ENCODE measurements around the gene FCRLB. TPM values are rescaled to one million over a fixed set of nuclear protein-coding genes. Genes with fewer than 3 reads are reported as not detected.

Gene FCRLB
- total and polyA plus RNA-seq, 12 donors = 0.42 to 3.4 (median 1.0) TPM; not detected in 1

DNA sequence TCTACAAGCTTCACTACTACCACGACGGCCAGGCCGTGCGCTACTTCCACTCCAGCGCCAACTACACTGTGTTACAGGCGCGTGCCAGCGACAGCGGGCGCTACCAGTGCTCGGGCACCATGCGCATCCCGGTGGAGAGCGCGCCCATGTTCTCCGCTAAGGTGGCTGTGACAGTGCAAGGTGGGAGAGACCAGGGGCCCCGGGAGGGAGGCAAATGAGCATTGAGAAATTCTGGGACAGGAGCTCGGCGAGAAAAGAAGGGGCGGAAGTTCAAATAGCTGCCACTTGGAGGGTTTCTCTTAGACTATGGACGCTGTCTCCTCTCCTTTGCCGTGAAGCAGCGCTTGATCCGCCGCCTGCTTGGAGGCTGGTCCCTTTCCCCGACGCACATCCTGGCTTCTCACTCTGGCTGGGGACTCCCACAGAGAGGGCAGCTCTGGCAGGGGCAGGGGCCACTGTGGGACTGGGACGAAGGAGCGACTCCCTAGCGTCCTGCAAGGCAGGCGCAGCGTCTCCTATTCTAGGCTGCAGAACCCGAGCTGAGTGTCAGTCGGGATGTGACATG, 4.6 kb downstream of the FCRLB start:
- Histone ChIP-seq H3K9me3 (replicated peaks in 1 of 3) (no peaks in the 10 kb centered on the region), H3K4me3 (peak overlapping the region in 3 of 4 donors; percentile 16 to 67 (median 52)), H3K4me1 (replicated peaks in 1 of 2) (peaks cover 0 to 10% of the 10 kb centered on the region in 2 donors), H3K27me3 (peaks cover 14% of the 10 kb centered on the region), H3K27ac (peak overlapping the region in 4 of 5 donors; percentile 48 to 88 (median 66)), H3K36me3 (replicated peaks in 1 of 2) (no peaks in the 10 kb centered on the region)
- intact Hi-C loops (cut with DNase I) = no loop called here
- 0 to 1% (median 0%) methylated on average over 10 to 34 of the region's 34 CpGs for WGBS, 4 donors
- TF ChIP-seq POLR2A (IDR thresholded peaks at IDR 0.05) = no peak
- TF ChIP-seq CTCF (IDR thresholded peaks at IDR 0.05) = peak in 3 of 6 experiments; percentile 13 to 33 (median 27)
- DNase-seq = peak in 6 of 7 donors; percentile 17 to 55 (median 34)

GRCh38 chr1:161726473-161727255, 5.3 kb downstream of the FCRLB start:
- no peaks in the 10 kb centered on the region for H3K9me3 ChIP-seq (replicated peaks in 1 of 3)
- peak overlapping the region in 4 of 5 donors; percentile 52 to 88 (median 74) for H3K27ac ChIP-seq
- peaks cover 14% of the 10 kb centered on the region for H3K27me3 ChIP-seq
- intact Hi-C loops (cut with DNase I) = no loop called here
- no peaks in the 10 kb centered on the region for H3K36me3 ChIP-seq (replicated peaks in 1 of 2)
- DNase-seq = peak; percentile 62 to 84 (median 76)
- peak overlapping the region in 3 of 4 donors; percentile 16 to 67 (median 52) for H3K4me3 ChIP-seq
- H3K4me1 ChIP-seq (replicated peaks in 1 of 2) = peaks cover 0 to 10% of the 10 kb centered on the region in 2 donors
- WGBS, 4 donors = 0 to 1% (median 0%) methylated on average over 8 to 83 of the region's 83 CpGs
- TF ChIP-seq POLR2A (IDR thresholded peaks at IDR 0.05) = no peak
- TF ChIP-seq CTCF (IDR thresholded peaks at IDR 0.05) = peak in 1 of 6 experiments; percentile 28

- TF ChIP-seq CTCF (IDR thresholded peaks at IDR 0.05) = no peak
- no peak for TF ChIP-seq POLR2A (IDR thresholded peaks at IDR 0.05)
- H3K27me3 ChIP-seq = peaks cover 14% of the 10 kb centered on the region
- intact Hi-C loops (cut with DNase I) = no loop called here
- H3K27ac ChIP-seq = peak overlapping the region in 4 of 5 donors; percentile 66 to 88 (median 74)
- DNase-seq = no peak
- H3K9me3 ChIP-seq (replicated peaks in 1 of 3) = no peaks in the 10 kb centered on the region
- peak overlapping the region in 2 of 4 donors; percentile 52 to 67 for H3K4me3 ChIP-seq
- H3K4me1 ChIP-seq (replicated peaks in 1 of 2) = peaks cover 0 to 10% of the 10 kb centered on the region in 2 donors
- no peaks in the 10 kb centered on the region for H3K36me3 ChIP-seq (replicated peaks in 1 of 2)
- WGBS, 4 donors = 6 to 24% (median 12%) methylated on average over 14 to 38 of the region's 38 CpGs
Observed at GRCh38 chr1:161727256-161727924, 6.0 kb downstream of the FCRLB start.

Measured in adrenal gland (tissue), 12 donors.